Stimulated activated naive CD8-positive, alpha-beta T cell treated with anti-CD3 and anti-CD28 coated beads, Interleukin-15, Interleukin-2, amounts not matched to agents 100 U/mL and 50 U/mL, for 24 hours (primary cell): ENCODE data around the gene LYST.
"Not testable (repeated sequence)": the region's sequence is repeated elsewhere in the genome, so short reads cannot be mapped to it uniquely, and the experiment has no call there.

Source experiments
- ATAC-seq: fragments of 150-1000 bp; cut with Tn5 transposase; one replicate; pipeline ENCODE4 v1.10.0; 2021
- DNase-seq: peaks from one replicate; pipeline ENCODE4 v3.0.0; 2021

Gene LYST

DNA sequence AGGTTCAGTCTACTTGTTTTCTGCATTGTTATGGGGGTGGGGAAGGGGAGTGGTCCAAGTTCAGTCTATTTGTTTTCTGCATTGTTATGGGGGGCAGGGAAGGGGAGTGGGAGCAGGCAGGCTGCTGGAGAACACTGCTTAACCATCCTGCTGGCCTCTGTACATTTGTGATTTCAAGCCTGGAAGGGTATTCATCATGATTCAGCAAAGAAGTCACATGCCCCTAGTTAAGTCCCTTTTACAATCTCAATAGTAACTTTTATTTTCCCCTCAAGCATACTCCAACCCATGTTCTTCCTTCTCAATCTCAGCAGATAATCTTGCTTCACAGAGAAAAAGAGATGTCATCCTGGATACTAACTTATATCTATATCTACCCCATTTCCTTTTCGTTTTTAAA, 7.9 kb downstream of the LYST start:
- DNase-seq (no peak), ATAC-seq (no peak)

DNA sequence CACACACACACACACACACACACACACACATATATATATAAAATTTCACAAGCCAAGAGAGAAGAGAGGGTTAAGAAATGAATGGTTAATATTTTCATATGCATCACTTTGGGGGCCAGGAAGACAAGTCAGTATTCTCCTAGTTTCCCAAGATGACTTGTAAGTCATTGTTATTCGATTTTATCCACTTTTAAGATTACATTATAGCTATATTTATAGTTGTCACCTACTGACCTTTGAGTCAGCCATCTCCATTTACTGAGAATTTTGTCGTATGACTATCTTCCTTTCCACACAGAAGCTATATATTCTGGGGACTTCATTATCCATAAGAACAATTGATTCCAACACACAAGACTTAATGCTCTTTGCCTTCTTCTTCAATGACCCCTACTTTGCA, 8.9 kb downstream of the LYST start:
- ATAC-seq (peak; percentile 40), DNase-seq (no peak)

DNA sequence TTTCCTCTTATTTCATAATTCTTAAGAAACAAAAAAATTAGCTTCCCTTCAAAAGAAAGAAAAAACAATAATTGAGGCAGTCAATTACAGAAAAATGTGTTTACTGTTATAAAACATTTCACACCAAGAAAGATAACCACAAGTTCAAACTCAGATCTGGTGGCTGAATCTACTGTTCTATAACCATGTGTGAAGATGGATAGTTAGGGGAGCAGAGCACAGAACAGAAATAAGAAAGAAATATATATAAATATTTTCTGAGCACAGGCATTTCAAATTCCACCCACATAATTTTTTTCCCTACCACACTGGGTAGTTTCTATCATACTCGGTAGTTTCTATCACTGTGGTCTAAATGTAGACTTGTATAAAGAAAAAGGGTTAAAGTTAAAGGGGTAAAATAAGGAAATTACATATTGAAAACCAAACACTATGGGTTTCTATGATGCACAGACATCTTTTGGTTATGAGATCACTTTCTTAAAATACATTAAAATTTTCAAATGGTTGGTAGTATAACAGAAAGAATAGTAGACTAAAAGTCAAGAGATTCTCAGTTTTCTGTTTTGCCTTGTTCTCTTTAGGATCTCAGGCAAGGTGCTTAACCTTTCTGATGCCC, 10.8 kb downstream of the LYST start:
- no peak for DNase-seq
- peak; percentile 80 for ATAC-seq

DNA sequence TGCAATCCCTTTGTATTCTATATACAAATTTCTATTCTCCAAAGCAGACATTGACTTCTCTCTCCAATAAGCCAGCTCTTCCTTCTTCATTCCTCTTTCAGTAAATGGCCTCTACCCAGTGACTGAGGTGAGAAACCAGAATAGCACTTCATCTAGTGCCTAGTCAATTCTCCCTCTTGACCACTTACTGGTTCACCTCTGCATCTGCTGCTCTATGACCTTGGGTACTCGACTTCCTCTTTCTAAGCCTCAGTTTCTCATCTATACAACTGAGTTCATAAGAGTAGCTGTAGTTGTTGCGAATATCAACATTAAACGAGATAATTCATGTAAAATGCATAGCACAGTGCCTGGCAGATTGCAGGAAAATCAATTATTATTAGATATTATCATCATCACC, 12.4 kb downstream of the LYST start:
- no peak for ATAC-seq
- DNase-seq, result no peak

DNA sequence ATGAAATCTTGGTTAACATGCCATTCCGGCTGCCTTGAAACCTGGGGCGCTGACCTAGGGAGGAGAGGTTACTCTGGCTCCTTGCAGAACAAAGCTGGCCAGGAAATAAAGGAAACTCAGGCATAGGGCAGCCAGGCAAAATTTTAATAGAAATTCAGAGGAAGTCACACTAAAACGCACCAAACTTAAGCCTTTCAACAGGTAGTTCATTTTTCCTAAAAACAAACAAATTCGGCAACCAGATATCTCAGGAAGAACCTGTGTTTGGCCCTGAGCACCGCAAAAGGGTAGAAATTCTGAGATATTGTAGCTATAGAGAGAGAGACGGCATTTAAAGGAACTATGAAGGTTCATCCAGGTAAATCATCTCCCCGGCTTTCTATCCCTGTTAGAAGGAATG, 13.1 kb downstream of the LYST start:
- DNase-seq, result no peak
- ATAC-seq, result no peak

DNA sequence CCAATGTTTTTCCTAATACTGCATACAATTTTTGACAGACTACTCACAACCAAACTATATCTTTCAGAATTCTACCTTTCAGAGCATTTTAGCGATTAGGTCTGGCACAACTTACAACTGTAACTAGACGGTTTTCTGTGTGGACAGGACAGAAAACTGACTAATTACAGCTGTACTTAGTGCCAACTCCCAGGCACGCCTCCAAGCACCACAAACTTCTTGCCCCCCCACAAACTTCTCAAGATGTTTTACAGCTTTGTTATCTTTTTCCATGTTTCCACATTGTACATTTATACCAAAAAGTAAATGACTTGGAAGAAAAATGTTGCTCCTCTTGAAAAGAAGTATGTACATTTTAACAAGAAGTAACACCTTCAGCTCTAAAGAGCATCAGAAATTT, 13.8 kb downstream of the LYST start:
- no peak for DNase-seq
- ATAC-seq, result no peak

DNA sequence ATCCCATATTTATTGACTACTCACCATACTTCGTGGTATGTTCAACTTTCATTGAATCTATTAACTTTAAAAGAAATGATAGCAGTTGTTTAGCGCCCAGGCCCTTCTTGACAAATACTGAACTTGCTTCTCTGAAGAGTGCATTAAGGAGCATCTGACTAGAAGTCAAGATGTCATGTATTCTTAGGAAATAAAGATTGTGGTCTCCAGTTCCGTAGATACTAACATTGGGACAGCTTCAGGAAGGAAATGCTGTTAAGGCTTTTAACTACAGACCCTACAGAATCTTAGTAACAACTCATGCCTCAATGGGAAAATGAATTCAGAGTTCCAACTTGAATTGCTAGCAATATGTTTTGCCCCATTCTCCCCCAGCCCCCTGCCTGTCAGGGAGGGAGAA, 14.8 kb downstream of the LYST start:
- ATAC-seq, result no peak
- DNase-seq, result no peak

DNA sequence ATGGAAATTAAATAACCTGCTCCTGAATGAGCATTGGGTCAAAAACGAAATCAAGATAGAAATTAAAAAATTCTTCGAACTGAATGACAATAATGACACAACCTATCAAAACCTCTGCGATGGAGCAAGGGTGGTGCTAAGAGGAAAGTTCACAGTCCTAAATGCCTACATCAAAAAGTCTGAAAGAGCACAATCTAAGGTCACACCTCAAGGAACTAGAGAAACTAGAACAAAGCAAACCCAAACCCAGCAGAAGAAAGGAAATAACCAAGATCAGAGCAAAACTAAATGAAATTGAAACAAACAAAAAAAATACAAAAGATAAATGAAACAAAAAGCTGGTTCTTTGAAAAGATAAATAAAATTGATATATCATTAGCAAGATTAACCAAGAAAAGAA, 18.5 kb downstream of the LYST start:
- DNase-seq, result not testable (repeated sequence)
- ATAC-seq, result peak; percentile 63

DNA sequence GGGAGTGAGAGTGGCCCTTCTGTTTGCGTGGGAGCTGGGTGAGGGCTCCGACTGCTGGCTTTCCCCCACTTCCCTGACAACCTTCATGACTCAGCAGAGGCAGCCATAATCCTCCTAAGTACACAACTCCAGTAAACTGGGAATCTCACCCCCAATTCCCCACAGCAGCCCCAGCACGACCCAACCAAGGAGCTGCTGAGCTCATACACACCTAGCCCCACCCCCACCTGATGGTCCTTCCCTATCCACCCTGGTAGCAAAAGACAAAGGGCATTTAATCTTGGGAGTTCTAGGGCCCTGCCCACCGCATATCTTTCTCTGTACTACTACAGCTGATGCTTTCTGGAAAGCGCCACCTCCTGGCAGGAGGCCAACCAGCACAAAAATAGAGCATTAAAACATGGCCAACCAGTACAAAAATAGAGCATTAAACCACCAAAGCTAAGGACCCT, 21.0 kb downstream of the LYST start:
- not testable (repeated sequence) for DNase-seq, ATAC-seq

DNA sequence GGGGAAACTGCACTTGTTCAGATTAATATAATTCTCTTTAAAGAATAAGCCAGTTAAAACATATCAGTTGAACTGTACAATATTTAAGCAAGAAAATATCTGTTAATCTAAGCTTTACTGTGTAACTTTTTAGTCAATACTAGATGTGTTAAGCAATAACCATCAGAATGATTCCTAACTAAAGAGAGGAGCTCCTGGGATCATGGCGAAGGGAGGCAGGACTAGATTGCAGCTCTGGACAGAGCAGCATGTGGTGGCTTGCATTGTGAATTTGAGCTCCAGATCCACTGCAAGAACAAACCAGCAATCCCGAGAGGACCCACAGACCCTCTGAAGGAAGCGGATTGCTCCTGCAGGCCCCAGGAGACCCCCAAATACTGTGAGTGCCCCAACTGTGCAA, 21.9 kb downstream of the LYST start:
- no peak for DNase-seq
- ATAC-seq, result no peak

DNA sequence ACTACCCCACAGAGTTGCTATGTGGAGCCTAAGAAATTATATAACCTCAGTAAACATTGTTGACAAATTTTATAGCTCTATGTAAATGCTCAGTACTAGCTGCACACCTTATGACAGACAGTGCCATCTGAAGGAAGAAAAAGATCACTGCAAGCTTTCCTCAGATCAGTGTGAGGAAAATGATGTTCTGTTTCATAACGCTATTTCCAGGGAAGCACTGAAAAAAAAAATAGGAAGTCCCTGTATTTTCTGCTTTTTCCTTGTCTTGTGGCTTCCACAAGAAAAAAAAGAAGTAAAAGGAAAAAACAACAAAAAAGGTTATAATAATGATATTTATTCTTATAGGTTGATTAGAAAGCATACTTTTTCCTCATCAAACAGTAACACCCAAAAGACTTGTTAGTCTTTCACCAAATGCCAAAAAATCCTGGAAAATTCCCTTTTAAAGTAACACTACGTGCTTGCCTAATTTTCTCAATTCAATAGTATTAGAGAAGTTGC, 23.2 kb downstream of the LYST start:
- DNase-seq (no peak), ATAC-seq (peak; percentile 73)

DNA sequence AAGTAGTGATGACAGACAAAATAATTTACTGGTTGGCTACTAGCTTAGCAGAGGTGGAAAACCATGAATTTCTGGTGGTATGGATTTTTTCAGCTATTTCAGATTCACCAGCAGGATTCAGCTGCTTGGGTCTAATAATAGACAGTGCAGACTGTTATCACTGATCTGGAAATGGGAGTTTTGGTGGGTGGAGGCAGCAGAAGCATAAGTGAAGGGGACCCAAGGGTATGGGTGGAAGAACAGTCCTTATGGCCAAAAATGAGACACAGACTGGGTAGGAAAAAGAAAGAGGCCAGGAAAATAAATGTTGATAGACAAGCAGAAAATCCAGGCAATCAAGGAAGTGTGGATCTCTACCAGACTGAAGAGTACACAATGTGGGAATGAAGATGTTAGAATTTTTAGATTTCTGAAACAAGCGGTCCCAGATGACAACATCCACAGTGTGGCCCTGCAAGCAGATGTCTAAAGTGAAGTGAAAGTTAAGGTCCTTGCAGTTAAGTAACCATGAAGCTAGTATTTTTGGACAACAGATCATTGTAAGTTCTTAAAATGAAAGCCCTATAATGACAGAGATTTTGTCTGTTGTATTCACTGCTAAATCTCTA, 24.7 kb downstream of the LYST start:
- DNase-seq (no peak), ATAC-seq (no peak)

DNA sequence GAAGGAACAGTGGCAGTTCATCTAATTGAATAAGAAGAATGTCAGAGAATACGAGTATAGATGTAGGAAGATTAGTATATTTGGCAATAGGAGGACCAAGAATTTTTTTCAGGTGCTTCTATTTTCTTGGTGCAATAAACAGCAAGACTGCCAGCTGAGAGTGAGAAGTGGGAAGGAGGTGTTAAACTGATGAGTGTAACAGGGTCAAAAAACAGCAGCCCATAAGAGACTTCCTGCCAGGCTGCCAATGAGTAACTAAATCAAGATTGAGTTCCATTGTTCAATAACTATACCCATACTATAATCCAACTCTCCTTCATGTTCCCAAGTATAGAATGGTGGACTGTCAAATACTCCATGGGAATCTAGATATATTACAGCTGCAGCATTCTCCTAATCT, 28.7 kb downstream of the LYST start:
- DNase-seq, result no peak
- peak; percentile 63 for ATAC-seq

DNA sequence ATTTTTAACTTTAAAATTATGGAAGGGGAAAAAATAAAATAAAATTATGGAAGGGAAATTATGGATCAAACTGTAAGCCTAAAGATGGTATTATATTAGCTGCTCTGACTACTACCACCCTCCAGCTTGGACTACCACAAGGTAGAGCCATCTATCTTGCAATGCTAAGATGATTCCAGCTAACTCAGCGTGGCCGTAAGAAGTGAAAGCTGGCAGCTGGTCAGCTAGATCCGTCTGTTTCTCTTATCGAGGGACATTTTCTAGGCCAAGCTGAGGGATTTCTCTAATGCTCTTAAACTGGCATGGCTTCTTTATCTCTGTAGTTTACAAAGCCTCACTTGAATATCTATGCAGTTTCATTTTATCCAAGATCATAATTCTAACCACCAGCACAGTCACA, 31.5 kb downstream of the LYST start:
- no peak for ATAC-seq
- DNase-seq, result no peak

DNA sequence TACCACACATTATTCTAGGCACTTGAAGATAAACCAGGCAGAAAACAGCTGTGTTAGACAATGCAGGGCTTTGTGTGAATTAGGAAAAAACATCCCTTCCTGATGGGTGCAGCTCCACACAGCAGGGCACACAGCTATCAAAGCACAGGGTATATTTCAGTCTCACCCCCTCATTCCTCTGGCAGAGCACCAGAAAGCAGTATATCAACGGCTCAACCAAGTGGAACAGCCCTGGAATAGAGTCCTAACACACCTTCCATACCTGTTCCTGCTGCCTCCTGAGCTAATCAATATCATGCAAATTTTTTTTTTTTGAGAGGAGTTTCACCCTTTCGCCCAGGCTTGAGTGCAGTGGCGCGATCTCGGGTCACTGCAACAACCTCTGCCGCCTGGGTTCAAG, 32.1 kb downstream of the LYST start:
- DNase-seq, result no peak

DNA sequence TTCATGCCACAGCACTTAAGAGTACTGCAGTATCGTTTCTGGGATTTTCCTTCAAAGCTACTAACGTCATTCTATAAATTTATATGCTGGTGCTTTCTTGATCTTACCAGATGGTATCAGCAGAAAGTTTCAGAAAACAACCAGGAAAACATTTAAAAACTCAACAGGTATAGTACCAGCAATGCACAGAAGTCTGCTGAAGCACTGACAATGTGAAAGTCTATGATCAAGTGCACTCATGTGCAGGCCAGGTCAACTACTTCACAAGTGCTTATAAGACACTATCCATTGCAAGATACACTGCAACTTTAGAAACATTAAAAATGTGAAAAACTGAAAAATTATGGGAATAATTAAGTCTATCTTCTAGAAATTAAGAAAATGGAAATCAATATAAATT, 34.7 kb downstream of the LYST start:
- DNase-seq (no peak), ATAC-seq (no peak)

More for the DNA sequence above, 32.1 kb downstream of the LYST start:
- ATAC-seq, result no peak

DNA sequence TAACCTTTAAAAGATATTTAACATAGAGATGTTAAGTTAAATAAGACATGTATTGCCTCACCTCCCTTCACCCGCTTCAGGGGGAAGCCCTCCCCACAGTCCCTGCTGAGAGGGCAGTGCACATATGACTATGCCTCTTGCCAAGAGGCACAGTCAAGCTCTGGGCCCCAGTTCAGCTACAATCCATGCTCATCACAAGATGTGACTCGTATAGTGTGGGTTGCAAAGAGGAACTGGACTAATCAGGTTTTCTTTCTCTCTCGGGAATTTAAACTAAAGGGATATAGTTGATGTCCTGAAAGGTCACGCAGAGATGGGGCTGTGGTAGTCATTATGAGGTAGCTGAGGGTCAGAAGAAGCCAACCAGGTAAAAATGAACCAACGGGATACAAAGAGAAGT, 35.6 kb downstream of the LYST start:
- DNase-seq, result peak; percentile 69

DNA sequence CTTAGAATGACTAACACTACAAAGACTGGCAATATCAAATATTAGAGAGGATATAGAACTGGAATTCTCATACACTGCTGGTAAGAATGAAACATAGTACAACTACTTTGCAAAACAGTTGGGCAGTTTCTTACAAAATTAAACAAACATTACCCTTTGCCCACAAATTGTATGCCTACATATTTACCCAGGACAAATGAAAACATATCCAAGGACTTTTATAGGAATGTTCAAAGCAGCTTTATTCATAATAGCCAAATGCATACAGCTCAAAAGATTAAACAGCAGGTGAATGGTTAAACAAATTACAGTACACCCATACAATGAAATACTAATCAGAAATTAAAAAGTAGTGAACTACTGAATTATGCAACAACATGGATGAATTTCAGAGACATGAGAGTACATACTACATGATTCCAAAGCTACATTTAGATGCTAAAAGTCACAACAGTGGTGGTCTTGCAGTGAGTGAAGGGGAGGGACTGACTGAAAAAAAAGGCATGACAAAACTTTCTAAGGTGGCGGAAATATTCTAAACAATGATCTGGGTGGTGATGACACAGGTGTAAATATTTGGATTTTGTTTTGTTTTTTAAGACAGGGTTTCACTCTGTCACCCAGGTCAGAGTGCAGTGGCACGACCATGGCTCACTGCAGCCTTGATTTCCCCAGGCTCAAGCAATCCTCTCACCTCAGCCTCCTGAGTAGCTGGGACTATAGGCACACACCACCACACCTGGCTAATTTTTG, 40.4 kb downstream of the LYST start:
- no peak for ATAC-seq
- no peak for DNase-seq

More for the DNA sequence above, 35.6 kb downstream of the LYST start:
- peak; percentile 100 for ATAC-seq

DNA sequence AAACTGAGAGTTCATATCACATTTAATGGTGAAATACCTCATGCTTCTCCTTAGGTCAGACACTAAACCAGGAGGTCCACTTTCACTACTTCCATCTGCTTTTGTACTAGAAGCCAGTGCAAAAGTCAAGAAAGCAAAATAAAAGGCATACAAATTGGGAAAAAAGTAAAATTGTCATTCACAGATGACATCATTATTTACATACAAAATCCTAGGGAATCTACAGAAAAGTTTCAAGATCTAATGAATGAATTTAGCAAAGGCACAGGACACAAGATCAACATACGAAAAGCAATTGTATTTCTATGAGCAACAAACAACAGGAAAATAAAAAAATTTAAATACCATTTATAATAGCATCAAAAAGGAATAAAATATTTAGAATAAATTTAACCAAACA, 41.5 kb downstream of the LYST start:
- ATAC-seq (no peak), DNase-seq (no peak)

DNA sequence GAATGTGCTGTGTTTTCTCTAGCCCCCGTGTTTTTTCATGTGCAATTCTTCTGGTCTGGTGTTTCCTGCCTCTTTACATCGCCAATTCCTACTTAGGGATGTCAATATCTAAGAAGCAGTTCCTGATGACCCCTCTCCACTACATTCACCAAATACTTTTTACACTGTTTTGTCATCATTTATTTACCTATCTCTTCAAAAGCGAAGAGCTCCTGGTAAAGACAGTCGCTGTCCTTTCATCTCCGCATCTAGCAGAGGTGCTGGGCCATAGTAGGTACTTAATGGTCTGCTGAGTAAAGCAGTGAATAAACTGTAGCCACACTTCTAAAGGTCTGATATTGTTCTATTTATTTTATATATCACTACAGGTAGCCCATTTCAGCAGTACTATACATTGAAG, 43.0 kb downstream of the LYST start:
- DNase-seq (no peak), ATAC-seq (no peak)

DNA sequence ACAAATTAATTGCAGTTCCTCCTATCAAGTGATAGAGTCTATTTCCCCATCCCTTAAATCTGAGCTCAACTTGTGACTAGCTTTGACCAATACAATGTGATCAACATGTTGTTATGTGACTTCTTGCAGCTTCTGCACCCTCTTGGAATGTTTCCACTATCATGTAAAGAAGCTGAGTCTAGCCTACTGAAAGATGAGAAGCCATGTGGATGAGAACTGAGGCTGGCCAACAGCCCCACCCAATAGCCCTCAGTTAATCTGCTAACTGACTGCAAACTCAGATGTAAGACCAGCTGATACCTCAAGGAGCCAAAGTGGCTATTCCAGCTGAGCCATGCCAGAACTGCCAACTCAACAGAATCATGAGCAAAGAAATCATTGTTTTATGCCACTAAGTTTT, 44.0 kb downstream of the LYST start:
- no peak for DNase-seq
- ATAC-seq, result no peak

DNA sequence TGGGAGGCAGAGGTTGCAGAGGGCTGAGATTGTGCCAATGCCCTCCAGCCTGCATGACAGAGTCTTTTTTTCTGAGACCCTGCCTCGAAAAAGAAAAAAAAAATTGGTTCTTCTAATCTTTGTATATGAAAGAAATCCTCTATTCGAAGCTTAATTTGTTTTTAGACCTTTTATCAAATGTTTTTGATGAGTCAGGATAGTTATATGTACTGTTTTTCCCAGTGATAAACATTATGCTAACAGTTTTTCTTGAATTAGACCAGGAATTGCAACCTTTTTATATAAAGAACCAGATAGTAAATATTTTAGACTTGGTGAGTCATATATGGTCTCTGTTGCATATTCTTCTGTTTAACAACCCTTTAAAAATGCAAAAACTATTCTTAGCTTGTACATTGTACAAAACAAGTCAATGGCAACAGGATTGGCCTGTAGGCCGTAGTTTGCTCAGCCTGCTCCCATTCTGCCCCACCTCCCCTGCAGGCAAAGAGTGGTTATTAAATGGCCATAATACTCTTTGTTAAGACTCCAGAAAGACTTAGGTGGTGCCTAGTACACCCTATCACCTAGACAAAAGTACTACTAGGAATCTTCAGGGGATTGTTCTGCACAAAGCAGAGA, 45.2 kb downstream of the LYST start:
- no peak for ATAC-seq

DNA sequence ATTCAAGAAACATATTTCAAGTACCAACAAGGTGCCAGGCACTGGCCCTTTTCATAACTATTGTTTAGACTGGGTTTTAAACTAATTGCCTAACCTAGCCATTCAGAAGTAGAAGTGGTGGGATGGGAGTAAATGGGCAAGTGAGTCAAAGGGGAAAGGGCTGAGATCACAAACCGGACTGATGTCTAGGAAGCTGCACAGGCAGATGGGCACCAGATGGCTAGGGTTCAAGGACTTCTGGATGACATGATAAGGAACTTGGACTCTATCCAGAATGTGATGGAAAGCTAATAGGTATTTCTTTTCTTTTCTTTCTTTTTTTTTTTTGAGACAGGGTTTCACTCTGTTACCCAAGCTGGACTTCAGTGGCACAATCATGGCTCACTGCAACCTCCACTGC, 46.6 kb downstream of the LYST start:
- DNase-seq (no peak), ATAC-seq (no peak)

More for the DNA sequence above, 45.2 kb downstream of the LYST start:
- no peak for DNase-seq
